ENCODE results near the gene GM2A.
A peak's percentile ranks its signal among the peaks of the same experiment; 100 is the strongest.

GM2A gene

GRCh38 chr5:151214614-151215545, 38.1 kb upstream of the GM2A start:
- no peaks in the 10 kb centered on the region for H3K9me2 ChIP-seq (replicated peaks; ENCODE audit: low read depth, low read length)
- peaks cover 8% of the 10 kb centered on the region for H4K20me1 ChIP-seq (ENCODE audit: insufficient read depth, low read length, poor library complexity, severe bottlenecking)
- no peak overlapping the region for H2AFZ ChIP-seq (ENCODE audit: low read length)
- H3K9me3 ChIP-seq (ENCODE audit: insufficient read depth, low read depth, low read length): no peaks in the 10 kb centered on the region
- H3K4me1 ChIP-seq (ENCODE audit: insufficient read depth, low read length, poor library complexity, severe bottlenecking): peaks cover 73% of the 10 kb centered on the region
- H3K27me3 ChIP-seq (ENCODE audit: insufficient read depth, low read length, poor library complexity, severe bottlenecking): no peaks in the 10 kb centered on the region
- no peaks in the 10 kb centered on the region for H3K36me3 ChIP-seq (ENCODE audit: insufficient read depth, low read length)
- TF ChIP-seq EZH2phosphoT487 (IDR thresholded peaks at IDR 0.05; ENCODE audit: borderline replicate concordance): no peak
- no peak for TF ChIP-seq CTCF (conservative IDR thresholded peaks at IDR 0.05; ENCODE audit: low read length)
- H3K4me3 ChIP-seq (ENCODE audit: low read length, poor library complexity, severe bottlenecking): peak overlapping the region; percentile 79
- peaks cover 82% of the 10 kb centered on the region for H3K79me2 ChIP-seq (ENCODE audit: insufficient read depth, low read length)
- H3K4me2 ChIP-seq (ENCODE audit: low read depth, low read length, poor library complexity, severe bottlenecking): peak overlapping the region; percentile 96
- peaks cover 24% of the 10 kb centered on the region for H3F3A ChIP-seq (ENCODE audit: low read depth)
- H3K9ac ChIP-seq (ENCODE audit: low read depth, low read length, poor library complexity, severe bottlenecking): peak overlapping the region; percentile 98

GRCh38 chr5:151215546-151215880, 37.5 kb upstream of the GM2A start:
- Histone ChIP-seq H3F3A (ENCODE audit: low read depth) (peaks cover 24% of the 10 kb centered on the region), H3K9ac (ENCODE audit: low read depth, low read length, poor library complexity, severe bottlenecking) (peak overlapping the region; percentile 98), H3K4me1 (ENCODE audit: insufficient read depth, low read length, poor library complexity, severe bottlenecking) (peaks cover 79% of the 10 kb centered on the region), H3K36me3 (ENCODE audit: insufficient read depth, low read length) (no peaks in the 10 kb centered on the region; the same call in 1 of the 2 replicates), H3K27me3 (ENCODE audit: insufficient read depth, low read length, poor library complexity, severe bottlenecking) (no peaks in the 10 kb centered on the region), H3K9me2 (replicated peaks; ENCODE audit: low read depth, low read length) (no peaks in the 10 kb centered on the region), H3K4me2 (ENCODE audit: low read depth, low read length, poor library complexity, severe bottlenecking) (peak overlapping the region; percentile 96), H2AFZ (ENCODE audit: low read length) (no peak overlapping the region), H3K9me3 (ENCODE audit: insufficient read depth, low read depth, low read length) (no peaks in the 10 kb centered on the region), H4K20me1 (ENCODE audit: insufficient read depth, low read length, poor library complexity, severe bottlenecking) (peaks cover 8% of the 10 kb centered on the region), H3K4me3 (ENCODE audit: low read length, poor library complexity, severe bottlenecking) (peak overlapping the region; percentile 79), H3K79me2 (ENCODE audit: insufficient read depth, low read length) (peaks cover 86% of the 10 kb centered on the region)
- TF ChIP-seq CTCF (conservative IDR thresholded peaks at IDR 0.05; ENCODE audit: low read length): no peak
- TF ChIP-seq EZH2phosphoT487 (IDR thresholded peaks at IDR 0.05; ENCODE audit: borderline replicate concordance): no peak

GRCh38 chr5:151216781-151217180, 36.2 kb upstream of the GM2A start:
- Histone ChIP-seq H3K9me3 (ENCODE audit: insufficient read depth, low read depth, low read length) (no peaks in the 10 kb centered on the region), H3K4me1 (ENCODE audit: insufficient read depth, low read length, poor library complexity, severe bottlenecking) (peaks cover 80% of the 10 kb centered on the region), H3K4me3 (ENCODE audit: low read length, poor library complexity, severe bottlenecking) (peak overlapping the region; percentile 23), H3K79me2 (ENCODE audit: insufficient read depth, low read length) (peaks cover 90% of the 10 kb centered on the region), H3K9ac (ENCODE audit: low read depth, low read length, poor library complexity, severe bottlenecking) (no peak overlapping the region), H3K4me2 (ENCODE audit: low read depth, low read length, poor library complexity, severe bottlenecking) (peak overlapping the region; percentile 96), H3K27me3 (ENCODE audit: insufficient read depth, low read length, poor library complexity, severe bottlenecking) (no peaks in the 10 kb centered on the region), H4K20me1 (ENCODE audit: insufficient read depth, low read length, poor library complexity, severe bottlenecking) (peaks cover 8% of the 10 kb centered on the region), H2AFZ (ENCODE audit: low read length) (no peak overlapping the region), H3F3A (ENCODE audit: low read depth) (peaks cover 24% of the 10 kb centered on the region), H3K36me3 (ENCODE audit: insufficient read depth, low read length) (no peaks in the 10 kb centered on the region; the same call in 1 of the 2 replicates), H3K9me2 (replicated peaks; ENCODE audit: low read depth, low read length) (no peaks in the 10 kb centered on the region)
- TF ChIP-seq CTCF (conservative IDR thresholded peaks at IDR 0.05; ENCODE audit: low read length) (no peak), EZH2phosphoT487 (IDR thresholded peaks at IDR 0.05; ENCODE audit: borderline replicate concordance) (no peak)
